Memory B cell (primary cell): Measurements from ENCODE around the gene MAPK10.

Experiments
- ATAC-seq: fragments of 150-1000 bp; cut with Tn5 transposase; 2 replicates; pipeline ENCODE4 v1.10.0; 2021; ENCODE audit warnings: low read depth, mild to moderate bottlenecking, moderate library complexity
- DNase-seq, 2 donors: peaks; one replicate each; pipeline ENCODE4 v3.0.0; 2022; ENCODE audit warnings: low spot score in 2 of 2
- H3K27ac Mint-ChIP-seq: one replicate; pipeline ENCODE4 v1.8.0; 2022; ENCODE audit warnings: mild to moderate bottlenecking, moderate library complexity, mixed read lengths
- H3K27me3 Mint-ChIP-seq: one replicate; pipeline ENCODE4 v1.8.0; 2022; ENCODE audit warnings: mixed read lengths
- H3K36me3 Mint-ChIP-seq: one replicate; pipeline ENCODE4 v1.8.0; 2022; ENCODE audit warnings: mild to moderate bottlenecking, mixed read lengths
- H3K4me1 Mint-ChIP-seq: one replicate; pipeline ENCODE4 v1.8.0; 2022; ENCODE audit warnings: mixed read lengths
- H3K4me3 Mint-ChIP-seq: one replicate; pipeline ENCODE4 v1.8.0; 2022; ENCODE audit warnings: mild to moderate bottlenecking, moderate library complexity, mixed read lengths
- H3K9me3 Mint-ChIP-seq: one replicate; pipeline ENCODE4 v1.8.0; 2022; ENCODE audit warnings: mixed read lengths

The MAPK10 gene

GRCh38 chr4:86242677-86243076 lies 117.2 kb downstream of the MAPK10 start:
- ATAC-seq = no peak
- H3K27me3 Mint-ChIP-seq = peaks cover 2% of the 10 kb centered on the region
- H3K4me3 Mint-ChIP-seq = no peak overlapping the region

GRCh38 chr4:86235549-86235948 lies 124.3 kb downstream of the MAPK10 start:
- ATAC-seq = no peak
- Mint-ChIP-seq H3K4me3 (no peak overlapping the region), H3K9me3 (peaks cover 9% of the 10 kb centered on the region), H3K36me3 (no peaks in the 10 kb centered on the region), H3K27me3 (no peaks in the 10 kb centered on the region), H3K27ac (no peak overlapping the region), H3K4me1 (no peaks in the 10 kb centered on the region)
- DNase-seq = no peak

More at GRCh38 chr4:86242677-86243076, 117.2 kb downstream of the MAPK10 start:
- no peaks in the 10 kb centered on the region for H3K4me1 Mint-ChIP-seq
- peaks cover 10% of the 10 kb centered on the region for H3K9me3 Mint-ChIP-seq
- no peak overlapping the region for H3K27ac Mint-ChIP-seq
- no peaks in the 10 kb centered on the region for H3K36me3 Mint-ChIP-seq
- DNase-seq = no peak

- H3K9me3 Mint-ChIP-seq = peaks cover 5% of the 10 kb centered on the region
- no peaks in the 10 kb centered on the region for H3K27me3 Mint-ChIP-seq
- H3K27ac Mint-ChIP-seq = no peak overlapping the region
- DNase-seq (no peak), ATAC-seq (no peak)
- H3K4me1 Mint-ChIP-seq = no peaks in the 10 kb centered on the region
- no peak overlapping the region for H3K4me3 Mint-ChIP-seq
- H3K36me3 Mint-ChIP-seq = no peaks in the 10 kb centered on the region
Observed at GRCh38 chr4:86233681-86234080, 126.2 kb downstream of the MAPK10 start.

GRCh38 chr4:86233090-86233489 lies 126.8 kb downstream of the MAPK10 start:
- H3K4me3 Mint-ChIP-seq = no peak overlapping the region
- ATAC-seq (no peak), DNase-seq (no peak)
- peaks cover 3% of the 10 kb centered on the region for H3K9me3 Mint-ChIP-seq
- no peaks in the 10 kb centered on the region for H3K27me3 Mint-ChIP-seq
- H3K36me3 Mint-ChIP-seq = no peaks in the 10 kb centered on the region
- no peaks in the 10 kb centered on the region for H3K4me1 Mint-ChIP-seq
- H3K27ac Mint-ChIP-seq = no peak overlapping the region

GRCh38 chr4:86223472-86223871 lies 136.4 kb downstream of the MAPK10 start:
- H3K27ac Mint-ChIP-seq = no peak overlapping the region
- no peaks in the 10 kb centered on the region for H3K36me3 Mint-ChIP-seq
- H3K27me3 Mint-ChIP-seq = peaks cover 1% of the 10 kb centered on the region
- no peaks in the 10 kb centered on the region for H3K4me1 Mint-ChIP-seq
- ATAC-seq = peak; percentile 24
- no peak overlapping the region for H3K4me3 Mint-ChIP-seq
- H3K9me3 Mint-ChIP-seq = no peaks in the 10 kb centered on the region
- no peak for DNase-seq

GRCh38 chr4:86221002-86221401 lies 138.9 kb downstream of the MAPK10 start:
- Mint-ChIP-seq H3K27ac (no peak overlapping the region), H3K4me1 (no peaks in the 10 kb centered on the region), H3K27me3 (no peaks in the 10 kb centered on the region), H3K4me3 (no peak overlapping the region), H3K36me3 (no peaks in the 10 kb centered on the region), H3K9me3 (no peaks in the 10 kb centered on the region)
- DNase-seq (no peak), ATAC-seq (no peak)

GRCh38 chr4:86220121-86220520 lies 139.7 kb downstream of the MAPK10 start:
- DNase-seq (no peak), ATAC-seq (no peak)
- no peaks in the 10 kb centered on the region for H3K4me1 Mint-ChIP-seq
- no peak overlapping the region for H3K27ac Mint-ChIP-seq
- no peaks in the 10 kb centered on the region for H3K36me3 Mint-ChIP-seq
- no peaks in the 10 kb centered on the region for H3K9me3 Mint-ChIP-seq
- H3K27me3 Mint-ChIP-seq = no peaks in the 10 kb centered on the region
- H3K4me3 Mint-ChIP-seq = no peak overlapping the region

GRCh38 chr4:86218746-86219473 lies 140.9 kb downstream of the MAPK10 start:
- H3K27me3 Mint-ChIP-seq = no peaks in the 10 kb centered on the region
- no peak for DNase-seq

GRCh38 chr4:86203176-86203575 lies 156.7 kb downstream of the MAPK10 start:
- Mint-ChIP-seq H3K9me3 (no peaks in the 10 kb centered on the region), H3K27ac (no peak overlapping the region), H3K36me3 (no peaks in the 10 kb centered on the region), H3K27me3 (no peaks in the 10 kb centered on the region), H3K4me3 (no peak overlapping the region), H3K4me1 (no peaks in the 10 kb centered on the region)
- ATAC-seq (no peak), DNase-seq (no peak)

More at GRCh38 chr4:86218746-86219473, 140.9 kb downstream of the MAPK10 start:
- Mint-ChIP-seq H3K4me3 (no peak overlapping the region), H3K9me3 (peaks cover 2% of the 10 kb centered on the region), H3K27ac (no peak overlapping the region), H3K36me3 (no peaks in the 10 kb centered on the region), H3K4me1 (no peaks in the 10 kb centered on the region)
- no peak for ATAC-seq

GRCh38 chr4:86185659-86186058 lies 174.2 kb downstream of the MAPK10 start:
- Mint-ChIP-seq H3K4me1 (no peaks in the 10 kb centered on the region), H3K36me3 (no peaks in the 10 kb centered on the region), H3K27me3 (no peaks in the 10 kb centered on the region), H3K9me3 (peaks cover 8% of the 10 kb centered on the region), H3K4me3 (no peak overlapping the region), H3K27ac (no peak overlapping the region)
- DNase-seq = no peak
- no peak for ATAC-seq

- Mint-ChIP-seq H3K27ac (no peak overlapping the region), H3K4me1 (no peaks in the 10 kb centered on the region), H3K4me3 (no peak overlapping the region), H3K36me3 (no peaks in the 10 kb centered on the region), H3K9me3 (peaks cover 12% of the 10 kb centered on the region), H3K27me3 (no peaks in the 10 kb centered on the region)
- ATAC-seq = no peak
- DNase-seq = no peak
Observed at GRCh38 chr4:86184901-86185285, 175.0 kb downstream of the MAPK10 start.

GRCh38 chr4:86184216-86184900 lies 175.5 kb downstream of the MAPK10 start:
- DNase-seq (no peak), ATAC-seq (no peak)
- Mint-ChIP-seq H3K9me3 (peaks cover 16% of the 10 kb centered on the region), H3K4me1 (no peaks in the 10 kb centered on the region), H3K4me3 (no peak overlapping the region), H3K36me3 (no peaks in the 10 kb centered on the region), H3K27me3 (no peaks in the 10 kb centered on the region), H3K27ac (no peak overlapping the region)

GRCh38 chr4:86181585-86181984 lies 178.3 kb downstream of the MAPK10 start:
- Mint-ChIP-seq H3K27ac (no peak overlapping the region), H3K4me3 (no peak overlapping the region), H3K27me3 (no peaks in the 10 kb centered on the region), H3K36me3 (no peaks in the 10 kb centered on the region), H3K9me3 (peaks cover 11% of the 10 kb centered on the region), H3K4me1 (no peaks in the 10 kb centered on the region)
- ATAC-seq = no peak
- no peak for DNase-seq

- H3K4me1 Mint-ChIP-seq = no peaks in the 10 kb centered on the region
- no peak overlapping the region for H3K4me3 Mint-ChIP-seq
- DNase-seq = no peak
- no peaks in the 10 kb centered on the region for H3K27me3 Mint-ChIP-seq
- H3K36me3 Mint-ChIP-seq = no peaks in the 10 kb centered on the region
- H3K9me3 Mint-ChIP-seq = peaks cover 11% of the 10 kb centered on the region
- no peak overlapping the region for H3K27ac Mint-ChIP-seq
- no peak for ATAC-seq
Observed at GRCh38 chr4:86178211-86178610, 181.6 kb downstream of the MAPK10 start.

GRCh38 chr4:86174506-86174905 lies 185.3 kb downstream of the MAPK10 start:
- Mint-ChIP-seq H3K36me3 (no peaks in the 10 kb centered on the region), H3K9me3 (peaks cover 6% of the 10 kb centered on the region), H3K27ac (no peak overlapping the region), H3K4me1 (no peaks in the 10 kb centered on the region), H3K4me3 (no peak overlapping the region), H3K27me3 (no peaks in the 10 kb centered on the region)
- ATAC-seq (no peak), DNase-seq (no peak)
